Measurements from ENCODE around the gene EIF4E3. TPM values are rescaled to one million over a fixed set of nuclear protein-coding genes. Genes with fewer than 3 reads are reported as not detected.

Gene EIF4E3
- total RNA-seq, 4 donors from 2014 or later: 36.2 to 51.9 (median 39.4) TPM

DNA sequence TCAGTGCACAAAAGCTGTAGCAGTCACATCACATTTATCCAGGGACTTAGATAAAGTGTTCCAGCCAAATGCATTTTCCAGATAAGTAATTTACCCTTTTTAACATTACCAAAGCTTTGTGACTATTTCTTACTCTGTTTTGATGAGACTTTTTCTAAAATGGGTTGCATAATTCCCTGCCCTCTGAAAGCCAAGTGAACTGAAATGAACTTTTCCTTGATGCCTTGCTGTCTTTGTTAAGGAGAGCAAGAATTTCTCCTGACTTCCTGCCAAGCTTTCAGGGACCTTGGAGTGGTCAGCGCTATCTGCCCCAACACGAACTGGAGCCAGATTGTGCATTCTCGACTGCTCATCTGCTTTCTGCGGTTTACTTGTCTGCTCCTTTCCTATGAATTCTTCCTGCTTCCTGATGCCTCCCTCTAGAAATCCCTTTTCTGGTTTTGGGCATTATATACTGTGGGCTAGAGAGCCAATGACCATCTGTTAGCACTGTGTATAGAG is 34.8 kb downstream of the EIF4E3 start:
- H3K36me3 ChIP-seq: peaks cover 0 to 17% (median 0%) of the 10 kb centered on the region in 4 donors
- peak overlapping the region; percentile 43 to 70 (median 64) for H3K27ac ChIP-seq (replicated peaks in 1 of 4)
- peaks cover 14 to 69% (median 54%) of the 10 kb centered on the region in 4 donors for H3K4me1 ChIP-seq
- no peak for DNase-seq (ENCODE audit: extremely low spot score)
- peak in 1 of 2 donors; percentile 29 for TF ChIP-seq POLR2AphosphoS5 (IDR thresholded peaks at IDR 0.05)
- no peak for TF ChIP-seq POLR2A (IDR thresholded peaks at IDR 0.05; ENCODE audit: low read depth)
- TF ChIP-seq, protein P1, sequence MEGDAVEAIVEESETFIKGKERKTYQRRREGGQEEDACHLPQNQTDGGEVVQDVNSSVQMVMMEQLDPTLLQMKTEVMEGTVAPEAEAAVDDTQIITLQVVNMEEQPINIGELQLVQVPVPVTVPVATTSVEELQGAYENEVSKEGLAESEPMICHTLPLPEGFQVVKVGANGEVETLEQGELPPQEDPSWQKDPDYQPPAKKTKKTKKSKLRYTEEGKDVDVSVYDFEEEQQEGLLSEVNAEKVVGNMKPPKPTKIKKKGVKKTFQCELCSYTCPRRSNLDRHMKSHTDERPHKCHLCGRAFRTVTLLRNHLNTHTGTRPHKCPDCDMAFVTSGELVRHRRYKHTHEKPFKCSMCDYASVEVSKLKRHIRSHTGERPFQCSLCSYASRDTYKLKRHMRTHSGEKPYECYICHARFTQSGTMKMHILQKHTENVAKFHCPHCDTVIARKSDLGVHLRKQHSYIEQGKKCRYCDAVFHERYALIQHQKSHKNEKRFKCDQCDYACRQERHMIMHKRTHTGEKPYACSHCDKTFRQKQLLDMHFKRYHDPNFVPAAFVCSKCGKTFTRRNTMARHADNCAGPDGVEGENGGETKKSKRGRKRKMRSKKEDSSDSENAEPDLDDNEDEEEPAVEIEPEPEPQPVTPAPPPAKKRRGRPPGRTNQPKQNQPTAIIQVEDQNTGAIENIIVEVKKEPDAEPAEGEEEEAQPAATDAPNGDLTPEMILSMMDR (IDR thresholded peaks at IDR 0.05): no peak
- H3K4me3 ChIP-seq: peak overlapping the region in 2 of 4 donors; percentile 9 to 13
- intact Hi-C loops (cut with DNase I): no loop called here
- WGBS: 38% methylated on average over 4 of the region's 4 CpGs
- no peaks in the 10 kb centered on the region for H3K9me3 ChIP-seq
- no peaks in the 10 kb centered on the region for H3K27me3 ChIP-seq

DNA sequence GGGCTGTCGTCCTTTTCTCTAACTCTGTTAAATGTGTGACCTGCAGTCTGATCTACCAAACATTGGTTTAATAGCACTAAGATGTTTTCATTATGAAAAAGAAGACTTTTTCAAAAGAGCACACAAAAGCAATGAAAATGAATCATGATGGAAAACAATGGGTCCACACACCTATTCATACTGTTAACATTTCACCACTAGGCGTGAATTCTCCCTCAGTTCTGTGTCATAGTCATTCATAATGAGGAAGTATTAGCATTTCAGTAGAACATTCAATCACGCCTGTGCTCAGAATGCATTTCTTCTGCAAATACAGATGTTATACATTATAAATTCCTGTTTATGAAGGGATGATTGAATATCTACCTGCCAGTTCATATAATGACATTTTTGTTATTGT is 35.9 kb downstream of the EIF4E3 start:
- intact Hi-C loops (cut with DNase I): no loop called here
- peak overlapping the region in 1 of 4 donors; percentile 59 for H3K27ac ChIP-seq (replicated peaks in 1 of 4)
- 90% methylated on average over 3 of the region's 3 CpGs for WGBS
- no peak for DNase-seq (ENCODE audit: extremely low spot score)
- TF ChIP-seq POLR2AphosphoS5 (IDR thresholded peaks at IDR 0.05) (no peak), POLR2A (IDR thresholded peaks at IDR 0.05; ENCODE audit: low read depth) (no peak), EP300 (IDR thresholded peaks at IDR 0.05) (no peak)
- TF ChIP-seq, protein P1 (IDR thresholded peaks at IDR 0.05): no peak
- peaks cover 22 to 71% (median 55%) of the 10 kb centered on the region in 4 donors for H3K4me1 ChIP-seq
- H3K27me3 ChIP-seq: no peaks in the 10 kb centered on the region
- no peaks in the 10 kb centered on the region for H3K9me3 ChIP-seq
- peaks cover 0 to 17% (median 0%) of the 10 kb centered on the region in 4 donors for H3K36me3 ChIP-seq
- H3K4me3 ChIP-seq: no peak overlapping the region

DNA sequence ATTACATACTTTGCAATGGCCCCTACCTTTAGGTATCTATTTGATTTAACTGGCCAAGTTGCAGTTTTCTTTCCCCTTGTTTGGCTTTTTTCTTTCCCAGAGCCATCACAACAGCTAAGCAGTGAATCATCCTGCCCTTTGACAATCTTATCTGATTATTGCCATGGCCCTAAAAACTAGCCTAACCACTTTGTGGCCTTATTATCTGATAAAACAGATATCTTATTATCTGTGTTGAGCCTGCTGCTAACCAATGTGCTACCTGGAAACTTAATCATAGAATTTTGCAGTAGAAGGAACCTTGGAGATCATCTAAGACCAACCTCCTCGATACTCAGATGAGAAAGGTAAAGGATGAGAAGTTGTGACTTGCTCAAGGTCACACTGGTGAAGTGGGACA is 37.1 kb downstream of the EIF4E3 start:
- Histone ChIP-seq H3K27me3 (no peaks in the 10 kb centered on the region), H3K4me3 (no peak overlapping the region), H3K27ac (replicated peaks in 1 of 4) (no peak overlapping the region), H3K9me3 (no peaks in the 10 kb centered on the region), H3K36me3 (peaks cover 0 to 17% (median 0%) of the 10 kb centered on the region in 4 donors), H3K4me1 (peaks cover 18 to 70% (median 54%) of the 10 kb centered on the region in 4 donors)
- DNase-seq (ENCODE audit: extremely low spot score): no peak
- WGBS: 95% methylated on average over 1 of the region's 1 CpG
- TF ChIP-seq POLR2AphosphoS5 (IDR thresholded peaks at IDR 0.05): no peak
- TF ChIP-seq, protein P1 (IDR thresholded peaks at IDR 0.05): no peak
- intact Hi-C loops (cut with DNase I): no loop called here

DNA sequence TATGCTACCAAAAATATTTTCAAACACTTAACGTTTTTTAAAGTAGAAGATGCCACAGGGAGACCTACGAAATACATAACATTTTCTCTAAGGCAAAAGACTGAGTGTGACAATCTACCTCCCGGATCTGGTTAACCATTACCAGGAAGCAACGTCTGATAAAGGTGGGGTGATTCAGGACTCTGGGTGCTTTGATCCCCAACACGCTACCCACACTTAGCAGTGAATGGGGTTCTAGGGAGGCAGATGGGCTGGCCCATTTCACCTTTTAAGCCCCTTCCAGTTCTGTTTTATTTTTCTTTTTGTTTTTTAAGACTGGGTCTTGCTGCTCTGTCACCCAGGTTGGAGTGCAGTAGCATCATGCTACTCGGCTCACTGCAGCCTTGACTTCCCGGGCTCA is 39.5 kb downstream of the EIF4E3 start:
- H3K9me3 ChIP-seq: no peaks in the 10 kb centered on the region
- H3K4me1 ChIP-seq: peaks cover 18 to 68% (median 61%) of the 10 kb centered on the region in 4 donors
- WGBS: 91% methylated on average over 7 of the region's 7 CpGs
- no peaks in the 10 kb centered on the region for H3K27me3 ChIP-seq
- DNase-seq (ENCODE audit: extremely low spot score): no peak
- intact Hi-C loops (cut with DNase I): no loop called here
- TF ChIP-seq EP300 (IDR thresholded peaks at IDR 0.05) (no peak), POLR2AphosphoS5 (IDR thresholded peaks at IDR 0.05) (no peak), POLR2A (IDR thresholded peaks at IDR 0.05; ENCODE audit: low read depth) (no peak)
- TF ChIP-seq, protein P1 (IDR thresholded peaks at IDR 0.05): no peak
- no peak overlapping the region for H3K27ac ChIP-seq (replicated peaks in 1 of 4)
- no peak overlapping the region for H3K4me3 ChIP-seq
- H3K36me3 ChIP-seq: peaks cover 0 to 17% (median 0%) of the 10 kb centered on the region in 4 donors

All from esophagus muscularis mucosa (tissue), 4 donors.